Stomach (tissue), 9 donors: ENCODE results near the gene PLEKHM1. TPM values are rescaled to one million over a fixed set of nuclear protein-coding genes. Genes with fewer than 3 reads are reported as not detected.

Experiments used
- DNase-seq, 2 donors: peaks; one replicate each; pipeline versions ENCODE4 v3.0.0 to v3.0.0-alpha.2; 2013 to 2019
- H3K27ac ChIP-seq, 5 donors: fragments of 200-600 bp in 4 of 5; sonication (generic) in 4 of 5; one replicate each; pipeline ENCODE4 v1.5.1; 2013 to 2019; ENCODE audit warnings: mild to moderate bottlenecking in 1 of 5, moderate library complexity in 1 of 5
- H3K27me3 ChIP-seq, 3 donors: fragments of 200-600 bp; sonication (generic); one replicate each; pipeline ENCODE4 v1.5.1; 2017 to 2019; ENCODE audit warnings: mixed run types in 1 of 3
- H3K36me3 ChIP-seq, 4 donors: fragments of 200-600 bp; sonication (generic); 1 replicate in 3 of 4; 2 replicates in 1 of 4; pipeline ENCODE4 v1.5.1; 2016 to 2019
- H3K4me1 ChIP-seq, 4 donors: fragments of 200-600 bp; sonication (generic); one replicate each; pipeline ENCODE4 v1.5.1; 2016 to 2019
- H3K4me3 ChIP-seq, 4 donors: fragments of 200-600 bp; sonication (generic) in 3 of 4; one replicate each; pipeline ENCODE4 v1.5.1; 2016 to 2019; ENCODE audit warnings: mild to moderate bottlenecking in 1 of 4
- H3K9me3 ChIP-seq, 4 donors: fragments of 200-600 bp; sonication (generic); one replicate each; pipeline ENCODE4 v1.5.1; 2016 to 2019
- EP300 ChIP-seq: sonication (generic); formaldehyde crosslinking; IDR thresholded peaks from one replicate; pipeline ENCODE4 v1.6.1; 2017; ENCODE audit warnings: antibody characterized with exemption
- POLR2A ChIP-seq, 4 donors: fragments of 450-650 bp; IDR thresholded peaks; one replicate each; pipeline ENCODE4 v1.6.1; 2016; ENCODE audit warnings: antibody characterized with exemption in 4 of 4, control low read depth in 2 of 4, mild to moderate bottlenecking in 1 of 4, moderate library complexity in 1 of 4
- POLR2AphosphoS5 ChIP-seq, 3 donors: sonication (generic); formaldehyde crosslinking; IDR thresholded peaks; one replicate each; pipeline ENCODE4 v1.6.1; 2016; ENCODE audit warnings: antibody characterized with exemption in 3 of 3
- WGBS, 5 donors: extraction: QIAGEN DNeasy Blood & Tissue Kit in 3 of 5; methylation state at CpG; one replicate each; pipeline versions ENCODE4 v1.1.5 to v1.1.7; 2013 to 2018; 5-methylcytosine and 5-hydroxymethylcytosine counted together
- intact Hi-C: fragments of 100-400 bp; cut with DNase I; formaldehyde crosslinking; loops from one replicate; pipeline ENCODE4 v1.15.1; 2023; ENCODE audit warnings: low total_unique reads
- polyA plus RNA-seq, 3 donors: library from polyadenylated mRNA; stranded (reverse); fragments of 200-250 nt; gene quantifications; one replicate each; pipeline ENCODE4 v1.2.3, GENCODE V29; 2013
- total RNA-seq, 5 donors: library from RNA; depleted of rRNA; stranded (reverse); fragments of >200 nt; gene quantifications; one replicate each; pipeline versions ENCODE4 v1.1.0 to v1.2.3, GENCODE V29; 2014 to 2016
- TF ChIP-seq, protein P1 (sequence below), 7 experiments: fragments of 450-650 bp in 4 of 7; fragments of 200-600 bp in 3 of 7; sonication (generic) in 3 of 7; IDR thresholded peaks; one replicate each; pipeline ENCODE4 v1.5.1; 2016 to 2019; ENCODE audit warnings: antibody characterized with exemption in 7 of 7, control low read depth in 2 of 7, mild to moderate bottlenecking in 1 of 7
- donor health status: healthy with polysubstance abuse.
- donor health status: Bipolar disorder and iron deficiency.
- donor health status: healthy.

PLEKHM1 gene
- total and polyA plus RNA-seq, 8 donors = 10.4 to 63.0 (median 22.7) TPM

DNA sequence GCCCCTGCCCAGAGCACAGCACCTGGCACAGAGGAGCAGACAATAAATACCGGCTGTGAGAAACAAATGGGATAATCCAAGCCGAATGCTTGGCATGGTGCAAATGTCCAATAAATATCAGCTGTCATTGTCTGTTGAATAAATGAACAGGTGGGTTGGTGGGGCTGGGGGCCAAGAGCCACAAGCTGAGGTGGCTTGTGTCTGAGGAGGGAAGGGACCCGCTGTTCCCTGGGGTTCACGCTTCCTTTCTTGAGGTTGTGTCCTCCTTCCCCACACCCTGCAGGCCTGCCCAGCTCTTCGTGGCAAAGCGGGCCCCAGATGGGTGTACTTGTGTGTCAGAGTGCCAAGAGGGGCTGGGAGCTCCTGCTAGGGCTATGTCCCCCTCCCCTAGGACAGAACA, 96.4 kb downstream of the PLEKHM1 start:
- WGBS, 5 donors = 80 to 91% (median 87%) methylated on average over 6 of the region's 6 CpGs
- no peak for TF ChIP-seq POLR2AphosphoS5 (IDR thresholded peaks at IDR 0.05)
- TF ChIP-seq, protein P1, sequence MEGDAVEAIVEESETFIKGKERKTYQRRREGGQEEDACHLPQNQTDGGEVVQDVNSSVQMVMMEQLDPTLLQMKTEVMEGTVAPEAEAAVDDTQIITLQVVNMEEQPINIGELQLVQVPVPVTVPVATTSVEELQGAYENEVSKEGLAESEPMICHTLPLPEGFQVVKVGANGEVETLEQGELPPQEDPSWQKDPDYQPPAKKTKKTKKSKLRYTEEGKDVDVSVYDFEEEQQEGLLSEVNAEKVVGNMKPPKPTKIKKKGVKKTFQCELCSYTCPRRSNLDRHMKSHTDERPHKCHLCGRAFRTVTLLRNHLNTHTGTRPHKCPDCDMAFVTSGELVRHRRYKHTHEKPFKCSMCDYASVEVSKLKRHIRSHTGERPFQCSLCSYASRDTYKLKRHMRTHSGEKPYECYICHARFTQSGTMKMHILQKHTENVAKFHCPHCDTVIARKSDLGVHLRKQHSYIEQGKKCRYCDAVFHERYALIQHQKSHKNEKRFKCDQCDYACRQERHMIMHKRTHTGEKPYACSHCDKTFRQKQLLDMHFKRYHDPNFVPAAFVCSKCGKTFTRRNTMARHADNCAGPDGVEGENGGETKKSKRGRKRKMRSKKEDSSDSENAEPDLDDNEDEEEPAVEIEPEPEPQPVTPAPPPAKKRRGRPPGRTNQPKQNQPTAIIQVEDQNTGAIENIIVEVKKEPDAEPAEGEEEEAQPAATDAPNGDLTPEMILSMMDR (IDR thresholded peaks at IDR 0.05) = no peak
- TF ChIP-seq EP300 = no peak
- no peak overlapping the region for H3K4me3 ChIP-seq
- intact Hi-C loops = no loop called here
- no peak for DNase-seq
- H3K27me3 ChIP-seq = peaks cover 0 to 7% (median 0%) of the 10 kb centered on the region in 3 donors
- H3K36me3 ChIP-seq = peaks cover 15 to 56% (median 45%) of the 10 kb centered on the region in 4 donors
- peaks cover 8 to 15% (median 11%) of the 10 kb centered on the region in 4 donors for H3K4me1 ChIP-seq
- no peak overlapping the region for H3K27ac ChIP-seq
- H3K9me3 ChIP-seq = no peaks in the 10 kb centered on the region

DNA sequence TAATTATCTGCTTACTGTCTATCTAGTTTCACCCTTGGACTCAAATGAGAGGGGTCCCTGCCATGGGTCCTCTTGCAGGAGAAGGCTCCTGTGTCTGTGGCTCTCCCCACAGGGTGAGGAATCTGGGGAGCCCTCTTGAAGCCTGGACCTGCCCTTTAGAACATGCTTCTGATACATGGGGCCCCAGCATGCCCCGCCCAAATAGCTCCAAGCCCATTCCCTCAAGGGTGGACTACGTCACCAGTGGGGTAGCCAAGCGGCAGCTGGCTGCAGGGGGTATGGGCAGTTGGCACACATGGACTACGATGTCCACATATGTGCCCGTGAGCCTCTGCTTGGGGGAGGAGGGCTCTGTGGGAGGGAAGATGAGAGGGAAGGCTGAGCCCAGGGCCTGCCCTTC, 97.1 kb downstream of the PLEKHM1 start:
- DNase-seq = no peak
- peaks cover 15 to 49% (median 39%) of the 10 kb centered on the region in 4 donors for H3K36me3 ChIP-seq
- no peaks in the 10 kb centered on the region for H3K9me3 ChIP-seq
- no peak overlapping the region for H3K27ac ChIP-seq
- WGBS, 5 donors = 78 to 97% (median 94%) methylated on average over 5 of the region's 5 CpGs
- H3K4me3 ChIP-seq = no peak overlapping the region
- TF ChIP-seq POLR2AphosphoS5 (IDR thresholded peaks at IDR 0.05) (no peak), POLR2A (IDR thresholded peaks at IDR 0.05) (no peak), EP300 (no peak)
- TF ChIP-seq, protein P1 (IDR thresholded peaks at IDR 0.05) = no peak
- intact Hi-C loops = no loop called here
- H3K27me3 ChIP-seq = peaks cover 0 to 12% (median 0%) of the 10 kb centered on the region in 3 donors
- peaks cover 8 to 15% (median 11%) of the 10 kb centered on the region in 4 donors for H3K4me1 ChIP-seq

DNA sequence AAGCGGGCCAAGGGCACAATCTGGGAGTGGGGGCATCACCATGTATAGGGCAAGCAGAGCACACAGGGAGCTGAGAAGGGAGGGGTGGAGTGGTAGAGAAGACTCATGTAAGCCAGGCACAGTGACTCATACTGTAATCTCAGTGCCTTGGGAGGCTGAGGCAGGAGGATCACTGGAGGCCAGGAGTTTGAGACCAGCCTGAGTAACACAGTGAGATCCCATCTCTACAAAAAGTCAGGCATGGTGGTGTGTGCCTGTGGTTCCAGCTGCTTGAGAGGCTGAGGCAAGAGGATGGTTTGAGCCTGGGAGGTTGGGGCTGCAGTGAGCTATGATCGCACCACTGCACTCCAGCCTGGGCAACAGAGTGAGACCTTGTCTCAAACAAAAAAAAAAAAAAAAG, 98.6 kb downstream of the PLEKHM1 start:
- Histone ChIP-seq H3K27ac (no peak overlapping the region), H3K4me3 (no peak overlapping the region), H3K4me1 (peaks cover 8 to 15% (median 11%) of the 10 kb centered on the region in 4 donors), H3K9me3 (no peaks in the 10 kb centered on the region), H3K36me3 (peaks cover 13 to 34% (median 24%) of the 10 kb centered on the region in 4 donors), H3K27me3 (peaks cover 0 to 12% (median 0%) of the 10 kb centered on the region in 3 donors)
- TF ChIP-seq POLR2A (IDR thresholded peaks at IDR 0.05) = no peak
- TF ChIP-seq POLR2AphosphoS5 (IDR thresholded peaks at IDR 0.05) = no peak
- TF ChIP-seq, protein P1 (IDR thresholded peaks at IDR 0.05) = no peak
- no peak for TF ChIP-seq EP300
- DNase-seq = no peak
- intact Hi-C loops = no loop called here
- 93 to 100% (median 94%) methylated on average over 2 of the region's 2 CpGs for WGBS, 5 donors

DNA sequence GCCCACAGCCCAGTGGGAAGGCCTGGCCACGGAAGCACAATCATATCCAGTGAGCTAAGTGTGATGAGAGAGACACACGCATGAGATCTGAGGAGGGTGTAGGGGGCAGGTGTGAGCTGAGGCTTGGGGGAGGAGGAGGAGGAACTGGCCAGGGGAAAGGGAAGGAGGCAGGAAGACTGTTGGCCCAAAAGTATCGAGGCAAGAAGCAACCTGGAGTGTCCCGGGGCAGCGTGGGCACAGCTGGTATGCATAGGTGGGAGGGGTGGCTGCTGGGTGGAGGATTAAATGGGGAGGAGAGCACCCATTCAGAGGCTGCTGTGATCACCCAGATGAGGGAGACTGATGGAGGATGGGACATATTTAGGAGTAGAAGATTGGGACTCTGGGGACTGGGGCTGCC, 99.2 kb downstream of the PLEKHM1 start:
- H3K27me3 ChIP-seq = peaks cover 0 to 12% (median 0%) of the 10 kb centered on the region in 3 donors
- TF ChIP-seq, protein P1 (IDR thresholded peaks at IDR 0.05) = no peak
- no peak for TF ChIP-seq EP300
- no peak for TF ChIP-seq POLR2A (IDR thresholded peaks at IDR 0.05)
- no peak for TF ChIP-seq POLR2AphosphoS5 (IDR thresholded peaks at IDR 0.05)
- H3K4me3 ChIP-seq = no peak overlapping the region
- H3K9me3 ChIP-seq = no peaks in the 10 kb centered on the region
- no peak for DNase-seq
- H3K4me1 ChIP-seq = peaks cover 10 to 19% (median 16%) of the 10 kb centered on the region in 4 donors
- H3K27ac ChIP-seq = no peak overlapping the region
- intact Hi-C loops = no loop called here
- peaks cover 11 to 28% (median 18%) of the 10 kb centered on the region in 4 donors for H3K36me3 ChIP-seq
- 41 to 61% (median 53%) methylated on average over 5 of the region's 5 CpGs for WGBS, 5 donors
